Measurements from ENCODE around the gene KCNMA1. TPM values are rescaled to one million over a fixed set of nuclear protein-coding genes. Genes with fewer than 3 reads are reported as not detected.

Gene KCNMA1
- total and polyA plus RNA-seq, 10 of the 15 experiments (the other 5 are each of a cell fraction or from before 2014, with no cell fraction given), result 8.5 to 77.0 (median 21.3) TPM

DNA sequence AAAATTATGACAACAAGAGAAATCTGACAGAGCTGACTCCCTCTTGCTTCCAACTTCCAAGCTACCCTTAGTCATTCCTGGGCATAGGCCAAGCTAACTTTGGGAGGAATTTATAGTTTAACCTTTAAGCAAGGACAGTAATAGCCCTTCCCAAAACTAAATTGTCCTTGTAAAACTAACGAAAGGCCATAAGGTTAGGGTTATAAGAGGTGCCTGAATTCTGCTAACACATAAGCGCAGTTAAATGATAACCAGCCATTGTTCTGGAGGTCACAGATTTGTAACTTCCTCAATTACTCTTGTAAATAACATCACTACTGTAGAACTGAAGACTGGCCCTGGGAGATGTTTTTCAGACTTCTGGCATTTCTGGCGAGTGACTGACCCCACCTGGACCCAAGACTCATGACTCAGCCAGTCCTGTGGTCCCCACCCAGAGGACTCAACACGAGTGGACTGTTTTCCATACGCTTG, 481.2 kb downstream of the KCNMA1 start:
- TF ChIP-seq, protein P1, sequence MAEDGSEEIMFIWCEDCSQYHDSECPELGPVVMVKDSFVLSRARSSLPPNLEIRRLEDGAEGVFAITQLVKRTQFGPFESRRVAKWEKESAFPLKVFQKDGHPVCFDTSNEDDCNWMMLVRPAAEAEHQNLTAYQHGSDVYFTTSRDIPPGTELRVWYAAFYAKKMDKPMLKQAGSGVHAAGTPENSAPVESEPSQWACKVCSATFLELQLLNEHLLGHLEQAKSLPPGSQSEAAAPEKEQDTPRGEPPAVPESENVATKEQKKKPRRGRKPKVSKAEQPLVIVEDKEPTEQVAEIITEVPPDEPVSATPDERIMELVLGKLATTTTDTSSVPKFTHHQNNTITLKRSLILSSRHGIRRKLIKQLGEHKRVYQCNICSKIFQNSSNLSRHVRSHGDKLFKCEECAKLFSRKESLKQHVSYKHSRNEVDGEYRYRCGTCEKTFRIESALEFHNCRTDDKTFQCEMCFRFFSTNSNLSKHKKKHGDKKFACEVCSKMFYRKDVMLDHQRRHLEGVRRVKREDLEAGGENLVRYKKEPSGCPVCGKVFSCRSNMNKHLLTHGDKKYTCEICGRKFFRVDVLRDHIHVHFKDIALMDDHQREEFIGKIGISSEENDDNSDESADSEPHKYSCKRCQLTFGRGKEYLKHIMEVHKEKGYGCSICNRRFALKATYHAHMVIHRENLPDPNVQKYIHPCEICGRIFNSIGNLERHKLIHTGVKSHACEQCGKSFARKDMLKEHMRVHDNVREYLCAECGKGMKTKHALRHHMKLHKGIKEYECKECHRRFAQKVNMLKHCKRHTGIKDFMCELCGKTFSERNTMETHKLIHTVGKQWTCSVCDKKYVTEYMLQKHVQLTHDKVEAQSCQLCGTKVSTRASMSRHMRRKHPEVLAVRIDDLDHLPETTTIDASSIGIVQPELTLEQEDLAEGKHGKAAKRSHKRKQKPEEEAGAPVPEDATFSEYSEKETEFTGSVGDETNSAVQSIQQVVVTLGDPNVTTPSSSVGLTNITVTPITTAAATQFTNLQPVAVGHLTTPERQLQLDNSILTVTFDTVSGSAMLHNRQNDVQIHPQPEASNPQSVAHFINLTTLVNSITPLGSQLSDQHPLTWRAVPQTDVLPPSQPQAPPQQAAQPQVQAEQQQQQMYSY (CRISPR knock-in tag; IDR thresholded peaks at IDR 0.05), result no peak
- TF ChIP-seq FOS (IDR thresholded peaks at IDR 0.05; ENCODE audit: borderline replicate concordance, extremely low read depth, insufficient read length), result no peak
- no TSS peak for BruUV-seq (replicated peaks)
- Histone ChIP-seq H3K36me3 (ENCODE audit: control insufficient read depth in 2 of 2, insufficient read depth in 2 of 2, low read length in 1 of 2) (no peaks in the 10 kb centered on the region), H3K9ac (ENCODE audit: control insufficient read depth, insufficient read depth, low read length) (no peak overlapping the region), H3K4me2 (ENCODE audit: control insufficient read depth, insufficient read depth) (no peak overlapping the region), H3K27me3 (replicated peaks in 1 of 2; ENCODE audit: control insufficient read depth in 2 of 2, insufficient read depth in 2 of 2, low read length in 1 of 2) (no peaks in the 10 kb centered on the region), H3K79me2 (ENCODE audit: control insufficient read depth, insufficient read depth, low read length) (no peaks in the 10 kb centered on the region), H3K9me3 (replicated peaks; ENCODE audit: control insufficient read depth, insufficient read depth, low read length) (no peaks in the 10 kb centered on the region), H3K27ac (ENCODE audit: control insufficient read depth, insufficient read depth) (no peak overlapping the region), H3K4me1 (ENCODE audit: control insufficient read depth, insufficient read depth, low read length) (no peaks in the 10 kb centered on the region), H3K4me3 (no peak overlapping the region), H4K20me1 (ENCODE audit: control insufficient read depth, insufficient read depth) (no peaks in the 10 kb centered on the region), H2AFZ (ENCODE audit: control insufficient read depth, low read depth, low read length) (no peak overlapping the region)
- no peak for FAIRE-seq
- SMC1A ChIA-PET (ENCODE audit: uncharacterized antibody, unreplicated experiment), result interaction anchor here (0.7 kb wide), 1 partner anchor 487 kb away, joined by 3 read pairs; no protein-coding TSS in a partner anchor
- POLR2A ChIA-PET, result no interaction called here
- in situ Hi-C loops (cut with MboI) (no loop called here), intact Hi-C loops (cut with micrococcal nuclease; ENCODE audit: unreplicated experiment) (no loop called here)
- no peak for ATAC-seq
- 48% methylated on average over 5 of the region's 5 CpGs for WGBS (ENCODE audit: insufficient coverage, insufficient replicate concordance, low lambda C conversion rate, missing lambda C conversion rate)
- CTCF ChIA-PET, result interaction anchor here (1.2 to 23.3 kb wide), 2 partner anchors 11 to 483 kb away, joined by 5 to 532 read pairs; partner anchors contain the start of gene KCNMA1
- RAD21 ChIA-PET (ENCODE audit: unreplicated experiment), result no interaction called here
- no peak for DNase-seq (ENCODE audit: low read depth, low spot score)

DNA sequence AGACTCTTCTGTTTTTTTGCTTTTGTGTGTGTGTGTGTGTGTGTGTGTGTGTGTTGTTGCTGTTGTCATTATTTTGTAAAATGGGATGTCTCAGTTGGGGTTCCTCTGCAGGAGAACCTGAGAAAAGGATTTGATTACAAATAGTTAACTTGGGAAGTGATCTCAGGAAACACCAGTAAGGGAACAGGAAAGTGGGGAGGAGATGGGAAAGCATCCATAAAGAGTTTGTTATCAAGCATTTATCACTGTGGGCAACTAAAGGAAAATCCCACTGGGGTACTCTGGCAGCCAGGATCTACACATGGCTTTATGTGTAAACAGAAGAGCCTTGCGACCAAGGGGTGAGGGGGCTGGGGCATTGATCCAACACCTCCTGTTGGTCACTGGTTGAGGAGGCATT, 485.4 kb downstream of the KCNMA1 start:
- no peak overlapping the region for H3K9ac ChIP-seq (ENCODE audit: control insufficient read depth, insufficient read depth, low read length)
- H2AFZ ChIP-seq (ENCODE audit: control insufficient read depth, low read depth, low read length), result no peak overlapping the region
- no peaks in the 10 kb centered on the region for H3K79me2 ChIP-seq (ENCODE audit: control insufficient read depth, insufficient read depth, low read length)
- no peak overlapping the region for H3K27ac ChIP-seq (ENCODE audit: control insufficient read depth, insufficient read depth)
- in situ Hi-C loops (cut with MboI), result no loop called here
- 90% methylated on average over 1 of the region's 1 CpG for WGBS (ENCODE audit: insufficient coverage, insufficient replicate concordance, low lambda C conversion rate, missing lambda C conversion rate)
- no peaks in the 10 kb centered on the region for H4K20me1 ChIP-seq (ENCODE audit: control insufficient read depth, insufficient read depth)
- no peak for FAIRE-seq
- no TSS peak for BruUV-seq (replicated peaks)
- ChIA-PET SMC1A (ENCODE audit: uncharacterized antibody, unreplicated experiment) (interaction anchor here (2.0 kb wide), 1 partner anchor 13 kb away, joined by 4 read pairs; no protein-coding TSS in a partner anchor), CTCF (interaction anchor here (1.8 kb wide), 1 partner anchor 13 kb away, joined by 5 read pairs; no protein-coding TSS in a partner anchor), RAD21 (ENCODE audit: unreplicated experiment) (no interaction called here), POLR2A (no interaction called here)
- H3K36me3 ChIP-seq (ENCODE audit: control insufficient read depth in 2 of 2, insufficient read depth in 2 of 2, low read length in 1 of 2), result no peaks in the 10 kb centered on the region
- ATAC-seq, result no peak
- intact Hi-C loops (cut with micrococcal nuclease; ENCODE audit: unreplicated experiment), result no loop called here
- no peak for DNase-seq (ENCODE audit: low read depth, low spot score)
- no peaks in the 10 kb centered on the region for H3K4me1 ChIP-seq (ENCODE audit: control insufficient read depth, insufficient read depth, low read length)
- H3K27me3 ChIP-seq (replicated peaks in 1 of 2; ENCODE audit: control insufficient read depth in 2 of 2, insufficient read depth in 2 of 2, low read length in 1 of 2), result 0 out of 4 replicates have a peak, but pooled peaks cover 0 to 2% of the 10 kb centered on the region in 2 experiments
- H3K9me3 ChIP-seq (replicated peaks; ENCODE audit: control insufficient read depth, insufficient read depth, low read length), result no peaks in the 10 kb centered on the region
- H3K4me3 ChIP-seq, result no peak overlapping the region
- H3K4me2 ChIP-seq (ENCODE audit: control insufficient read depth, insufficient read depth), result no peak overlapping the region
- TF ChIP-seq, protein P2, sequence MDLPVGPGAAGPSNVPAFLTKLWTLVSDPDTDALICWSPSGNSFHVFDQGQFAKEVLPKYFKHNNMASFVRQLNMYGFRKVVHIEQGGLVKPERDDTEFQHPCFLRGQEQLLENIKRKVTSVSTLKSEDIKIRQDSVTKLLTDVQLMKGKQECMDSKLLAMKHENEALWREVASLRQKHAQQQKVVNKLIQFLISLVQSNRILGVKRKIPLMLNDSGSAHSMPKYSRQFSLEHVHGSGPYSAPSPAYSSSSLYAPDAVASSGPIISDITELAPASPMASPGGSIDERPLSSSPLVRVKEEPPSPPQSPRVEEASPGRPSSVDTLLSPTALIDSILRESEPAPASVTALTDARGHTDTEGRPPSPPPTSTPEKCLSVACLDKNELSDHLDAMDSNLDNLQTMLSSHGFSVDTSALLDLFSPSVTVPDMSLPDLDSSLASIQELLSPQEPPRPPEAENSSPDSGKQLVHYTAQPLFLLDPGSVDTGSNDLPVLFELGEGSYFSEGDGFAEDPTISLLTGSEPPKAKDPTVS (IDR thresholded peaks at IDR 0.05; ENCODE audit: low read depth, low read length), result no peak
- no peak for TF ChIP-seq CTCF (IDR thresholded peaks at IDR 0.05 in 2 of 3, conservative IDR thresholded peaks at IDR 0.05 in 1 of 3; ENCODE audit: control insufficient read depth in 2 of 3, extremely low read depth in 1 of 3, insufficient read depth in 1 of 3, low read depth in 3 of 3, low read length in 3 of 3)
- no peak for TF ChIP-seq ZNF24 (IDR thresholded peaks at IDR 0.05)
- no peak for TF ChIP-seq ZNF384 (IDR thresholded peaks at IDR 0.05; ENCODE audit: borderline replicate concordance, low read depth, low read length)
- no peak for TF ChIP-seq HDAC2 (IDR thresholded peaks at IDR 0.05)
- TF ChIP-seq HDGF (IDR thresholded peaks at IDR 0.05), result no peak
- no peak for TF ChIP-seq PAX5 (IDR thresholded peaks at IDR 0.05; ENCODE audit: borderline replicate concordance, low read depth, low read length)
- TF ChIP-seq, protein P3, sequence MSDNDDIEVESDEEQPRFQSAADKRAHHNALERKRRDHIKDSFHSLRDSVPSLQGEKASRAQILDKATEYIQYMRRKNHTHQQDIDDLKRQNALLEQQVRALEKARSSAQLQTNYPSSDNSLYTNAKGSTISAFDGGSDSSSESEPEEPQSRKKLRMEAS (IDR thresholded peaks at IDR 0.05; ENCODE audit: low read depth, low read length), result no peak
